DMS153 treated with DMSO at 0.1 percent for 48 hours (cell line): ENCODE data around the gene MSN.
"Not testable (repeated sequence)": the region's sequence is repeated elsewhere in the genome, so short reads cannot be mapped to it uniquely, and the experiment has no call there.

Experiments used
- DNase-seq: peaks from one replicate; lab custom pipeline; 2025; ENCODE audit not compliant: unreplicated experiment; lab: John Stamatoyannopoulos, UW

The MSN gene

DNA sequence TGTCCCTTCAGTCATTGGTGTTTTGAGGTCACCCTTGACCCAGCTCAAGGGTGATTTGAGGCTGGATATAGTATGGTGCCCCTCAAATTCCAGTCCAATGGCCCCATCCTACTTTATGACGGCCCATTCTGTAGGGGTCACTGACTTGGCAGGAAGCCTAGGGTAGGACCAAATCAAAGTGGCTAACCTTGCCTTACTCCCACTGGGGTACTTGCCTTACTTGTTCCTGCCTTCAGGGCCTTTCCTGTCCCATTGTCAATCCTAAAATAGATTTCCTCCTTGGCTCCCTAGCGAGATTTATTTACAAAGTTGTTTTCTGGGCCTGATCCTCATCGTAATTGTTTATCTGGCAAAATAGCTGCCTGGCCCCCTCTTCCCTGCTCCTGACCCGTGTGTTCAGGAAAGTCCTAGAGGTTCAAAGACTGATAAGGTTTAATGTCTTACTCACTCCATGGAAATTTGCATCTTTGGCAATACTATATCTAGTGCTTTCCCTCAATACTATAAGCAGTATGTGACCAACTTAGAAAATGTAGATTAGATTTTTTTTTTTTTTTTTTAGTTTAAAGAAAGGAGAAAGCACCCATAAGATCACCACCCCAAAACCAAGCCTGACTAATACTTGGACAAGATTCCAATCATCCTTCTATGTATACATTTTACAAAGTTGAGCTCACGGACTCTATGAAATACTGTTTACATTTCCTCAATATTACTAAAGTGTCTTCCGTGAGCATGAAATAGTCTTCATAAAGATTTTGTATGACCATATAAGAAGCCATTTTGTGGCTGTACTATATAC is 44.8 kb downstream of the MSN start:
- no peak for DNase-seq

DNA sequence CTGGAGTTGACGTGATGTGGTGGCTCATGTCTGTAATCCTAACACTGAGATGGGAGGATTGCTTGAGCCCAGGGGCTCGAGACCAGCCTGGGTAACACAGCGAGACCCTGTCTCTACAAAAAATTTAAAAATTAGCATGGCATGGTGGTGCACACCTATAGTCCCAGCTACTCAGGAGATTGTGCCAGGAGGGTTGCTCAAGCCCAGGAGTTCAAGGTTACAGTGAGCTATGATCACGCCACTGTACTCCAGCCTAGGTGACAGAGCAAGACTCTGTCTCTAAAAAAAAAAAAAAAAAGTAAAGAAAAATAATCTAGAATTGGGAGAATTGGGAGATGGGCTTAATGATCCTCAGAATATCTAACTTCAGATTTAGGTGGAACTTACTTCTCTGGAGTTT is 51.1 kb downstream of the MSN start:
- no peak for DNase-seq

DNA sequence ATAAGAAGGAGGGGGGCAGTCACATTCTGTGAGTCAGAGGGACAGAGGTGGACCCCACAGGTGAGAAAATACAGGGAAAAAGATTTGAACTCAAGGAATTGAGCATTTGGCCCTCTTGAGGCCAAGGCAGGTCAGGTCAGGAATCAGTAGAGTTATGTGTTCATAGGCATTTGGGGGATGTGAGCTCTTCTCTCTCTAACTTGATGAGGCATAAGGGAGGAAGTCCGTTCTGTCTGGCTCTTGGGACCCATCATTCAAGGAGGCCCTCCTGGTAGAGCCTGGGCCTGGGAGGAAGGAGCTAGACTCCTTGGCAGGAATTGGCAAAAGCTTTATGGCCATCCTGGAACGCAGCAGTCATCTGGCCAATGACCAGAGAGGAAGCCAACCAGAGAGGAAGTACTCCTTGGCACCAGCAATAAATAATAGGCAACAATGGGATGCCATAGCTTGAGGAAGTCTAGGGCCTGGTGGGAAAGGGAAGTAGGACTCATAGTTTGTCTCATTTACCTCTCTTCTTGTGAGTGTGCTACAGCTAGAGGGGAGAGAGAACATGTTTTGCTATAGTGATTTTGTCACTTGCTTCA is 53.0 kb downstream of the MSN start:
- DNase-seq = no peak

DNA sequence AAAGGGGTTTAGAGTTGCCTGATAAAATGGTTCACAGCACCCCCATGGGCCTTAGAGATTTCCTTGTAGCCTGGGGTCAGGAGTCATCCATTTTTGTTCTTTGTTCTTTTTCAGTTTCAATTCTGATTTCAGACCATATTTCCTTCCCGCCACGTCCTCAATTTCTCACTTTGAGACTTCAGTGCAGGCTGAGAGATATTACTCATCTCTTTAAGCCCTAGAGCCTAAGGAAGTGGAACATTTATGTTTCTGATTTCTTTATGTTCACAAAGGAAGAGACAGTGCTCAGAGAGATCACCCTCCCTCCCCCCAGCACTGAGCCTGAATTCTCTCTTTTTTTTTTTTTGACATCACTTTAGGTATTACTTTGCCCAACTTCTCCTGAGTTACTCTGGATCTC is 56.3 kb downstream of the MSN start:
- DNase-seq = no peak

DNA sequence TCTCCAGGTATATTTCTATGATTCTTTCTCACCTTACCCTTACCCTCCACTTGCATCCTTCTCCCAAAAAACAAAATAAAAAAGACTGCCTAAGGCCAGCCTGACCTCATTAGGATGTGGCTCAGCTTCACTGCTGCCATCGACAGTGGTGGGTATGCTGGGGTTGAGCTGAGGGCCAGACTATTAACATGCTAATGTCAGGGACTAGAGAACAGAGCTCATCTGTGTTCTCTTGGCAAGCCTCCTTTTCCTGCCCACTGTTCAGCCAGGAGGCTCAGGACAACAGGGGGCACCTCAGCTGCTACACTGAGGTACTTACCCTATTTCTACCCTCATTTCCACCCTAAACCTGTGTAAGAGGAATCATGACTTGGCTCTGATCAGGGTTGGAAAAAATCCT is 59.3 kb downstream of the MSN start:
- DNase-seq = no peak

DNA sequence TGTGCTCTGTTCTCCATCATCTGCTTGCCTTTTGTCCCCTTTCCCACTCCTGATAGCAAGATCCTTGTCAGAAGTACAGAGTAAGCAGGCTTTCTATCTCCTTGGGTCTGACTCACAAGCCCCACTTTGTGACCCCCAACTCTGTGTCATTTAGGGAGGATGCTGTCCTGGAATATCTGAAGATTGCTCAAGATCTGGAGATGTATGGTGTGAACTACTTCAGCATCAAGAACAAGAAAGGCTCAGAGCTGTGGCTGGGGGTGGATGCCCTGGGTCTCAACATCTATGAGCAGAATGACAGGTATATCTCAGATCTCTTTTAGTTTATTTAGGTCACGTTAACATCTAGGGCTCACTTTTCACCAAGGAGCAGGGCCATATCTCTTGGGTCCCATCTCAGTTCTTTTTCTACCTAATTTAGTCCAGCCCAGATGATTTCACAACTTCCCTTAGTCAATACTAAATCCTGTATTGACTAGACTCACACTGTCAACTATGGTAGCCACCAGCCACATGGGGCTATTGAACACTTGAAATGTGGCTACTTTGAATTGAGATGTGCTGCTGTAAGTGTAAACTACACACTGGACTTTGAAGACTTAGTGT is 64.3 kb downstream of the MSN start:
- no peak for DNase-seq

DNA sequence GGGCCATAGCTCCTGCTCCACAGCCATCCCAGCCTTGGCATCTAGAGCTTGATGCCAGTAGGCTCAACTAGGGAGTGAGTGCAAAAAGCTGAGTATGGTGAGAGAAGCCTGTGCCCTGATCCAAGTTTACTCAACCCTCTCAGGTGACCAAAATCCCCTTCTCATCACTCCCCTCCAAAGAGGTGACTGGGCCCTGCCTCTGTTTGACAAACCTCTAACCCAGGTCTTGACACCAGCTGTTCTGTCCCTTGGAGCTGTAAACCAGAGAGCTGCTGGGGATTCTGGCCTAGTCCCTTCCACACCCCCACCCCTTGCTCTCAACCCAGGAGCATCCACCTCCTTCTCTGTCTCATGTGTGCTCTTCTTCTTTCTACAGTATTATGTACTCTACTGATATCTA is 73.5 kb downstream of the MSN start:
- DNase-seq = no peak

DNA sequence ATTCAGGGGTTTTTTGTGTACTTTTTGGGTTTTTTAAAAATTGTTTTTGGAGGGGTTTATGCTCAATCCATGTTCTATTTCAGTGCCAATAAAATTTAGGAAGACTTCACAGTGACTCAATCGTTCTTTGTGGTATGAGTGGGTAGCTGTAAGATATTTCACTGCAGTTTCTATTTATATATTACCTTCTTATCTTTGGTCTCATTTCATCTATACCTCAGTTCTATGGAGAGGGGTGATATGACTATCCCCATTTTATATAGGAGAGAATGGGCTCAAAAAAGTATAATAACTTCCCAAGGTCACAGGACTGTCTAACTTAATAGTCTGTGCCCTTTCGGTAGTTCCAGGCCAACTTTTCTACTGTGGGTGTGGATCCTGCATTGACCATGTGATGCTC is 74.4 kb downstream of the MSN start:
- DNase-seq = no peak

DNA sequence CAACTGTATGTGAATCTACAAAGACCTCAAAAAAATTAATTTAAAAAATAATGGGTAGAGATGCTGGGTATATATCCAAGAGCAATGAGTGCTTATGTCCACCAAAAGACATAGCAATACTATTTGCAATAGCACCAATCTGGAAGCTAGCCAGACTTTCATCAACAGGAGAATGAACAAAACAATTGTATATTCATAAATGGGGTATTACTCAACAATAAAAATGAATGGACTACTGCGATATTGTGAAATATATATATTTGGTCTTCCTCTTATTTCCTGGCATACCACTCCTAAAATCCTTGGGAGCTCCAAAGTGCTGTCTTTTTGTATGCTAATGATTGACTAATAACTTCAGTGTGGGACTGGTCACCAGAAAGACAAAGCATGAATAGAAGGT is 77.5 kb downstream of the MSN start:
- no peak for DNase-seq

DNA sequence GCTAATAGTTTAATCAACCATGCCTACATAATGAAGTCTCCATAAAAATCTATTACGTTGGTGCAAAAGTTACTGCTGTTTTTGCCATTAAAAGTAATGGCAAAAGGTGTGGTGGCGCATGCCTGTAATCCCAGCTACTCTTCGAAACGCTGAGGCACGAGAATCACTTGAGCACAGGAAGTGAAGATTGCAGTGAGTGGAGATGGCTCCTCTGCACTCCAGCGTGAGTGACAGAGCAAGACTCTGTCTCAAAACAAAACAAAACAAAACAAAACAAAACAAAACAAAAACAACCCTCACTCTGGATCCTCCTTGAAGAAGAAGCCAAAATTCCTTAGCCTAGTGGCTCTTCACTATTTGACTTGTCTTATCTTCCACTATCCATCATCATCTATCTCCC is 78.0 kb downstream of the MSN start:
- no peak for DNase-seq

DNA sequence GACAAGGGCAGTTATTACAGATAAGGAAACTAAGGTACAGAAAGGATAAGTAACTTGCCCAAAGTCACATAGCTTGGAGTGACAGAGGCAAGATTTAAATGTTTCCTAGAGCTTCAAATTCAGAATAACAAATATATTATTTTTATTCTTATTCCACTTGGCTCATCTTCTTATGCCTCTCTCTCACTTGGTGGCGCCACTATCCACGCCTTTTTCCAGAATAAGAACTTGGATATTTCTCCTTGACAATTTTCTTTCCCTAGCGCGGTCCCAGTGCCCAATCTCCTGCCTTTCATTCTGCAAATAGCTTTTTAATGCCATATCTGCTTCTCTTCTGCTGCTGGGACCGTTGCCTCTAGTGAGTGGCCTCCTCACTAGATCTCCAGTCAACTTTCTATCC is 78.5 kb downstream of the MSN start:
- no peak for DNase-seq

DNA sequence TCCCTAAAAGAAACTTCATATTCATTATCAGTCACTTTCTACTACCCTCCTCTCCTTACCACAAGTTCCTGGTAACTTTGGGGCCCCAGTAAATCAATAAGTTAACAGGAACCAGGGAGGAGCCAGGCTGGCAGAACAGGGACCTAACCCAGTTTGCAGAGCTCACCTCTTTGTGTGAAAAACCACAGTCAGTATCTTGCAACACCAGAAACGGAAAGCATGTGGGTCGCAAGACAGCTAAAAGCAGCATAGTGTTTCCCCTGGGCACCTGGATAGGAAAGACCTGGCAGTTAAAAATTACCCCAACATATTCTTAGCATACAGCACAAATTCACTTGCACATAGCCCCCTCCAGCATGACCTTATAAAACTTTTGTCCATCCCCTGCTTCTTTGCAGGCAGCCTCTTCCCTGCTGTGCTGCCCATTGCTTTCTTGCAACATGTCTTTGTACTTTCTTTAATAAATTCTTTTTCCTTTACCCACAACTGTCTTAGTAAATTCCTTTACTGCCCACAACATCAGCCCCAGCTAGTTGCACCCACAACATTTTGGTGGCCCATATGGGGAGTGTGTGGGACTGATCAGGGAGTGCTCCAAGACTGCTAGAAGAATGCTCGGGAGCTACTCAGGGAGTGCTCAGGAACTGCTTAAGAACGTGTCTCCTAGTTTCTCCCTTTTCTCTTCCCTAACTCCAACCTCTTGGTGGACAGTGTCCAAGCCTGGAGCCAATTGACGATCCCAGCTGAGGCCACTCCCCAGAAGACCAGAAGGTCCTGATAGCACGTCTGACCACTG is 83.4 kb downstream of the MSN start:
- no peak for DNase-seq

DNA sequence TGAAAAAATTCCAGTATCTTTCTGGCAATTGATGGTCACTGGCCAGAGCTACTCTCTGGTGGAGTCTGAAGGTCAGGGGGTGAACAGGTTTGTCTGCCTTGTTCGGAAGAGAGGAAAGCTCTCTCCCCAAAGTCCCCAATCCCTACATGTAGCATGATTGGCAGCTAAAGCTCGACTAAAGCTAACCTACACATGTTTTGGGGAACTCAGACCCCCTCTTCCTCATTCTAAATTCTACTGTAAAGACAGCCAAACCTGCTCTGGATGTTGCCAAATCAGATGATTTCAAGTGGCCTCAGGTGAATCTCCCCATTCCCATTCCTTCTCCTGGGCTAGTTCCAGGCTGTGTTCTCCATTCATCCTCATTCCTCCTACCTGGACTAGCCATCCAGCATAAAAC is 84.1 kb downstream of the MSN start:
- no peak for DNase-seq

DNA sequence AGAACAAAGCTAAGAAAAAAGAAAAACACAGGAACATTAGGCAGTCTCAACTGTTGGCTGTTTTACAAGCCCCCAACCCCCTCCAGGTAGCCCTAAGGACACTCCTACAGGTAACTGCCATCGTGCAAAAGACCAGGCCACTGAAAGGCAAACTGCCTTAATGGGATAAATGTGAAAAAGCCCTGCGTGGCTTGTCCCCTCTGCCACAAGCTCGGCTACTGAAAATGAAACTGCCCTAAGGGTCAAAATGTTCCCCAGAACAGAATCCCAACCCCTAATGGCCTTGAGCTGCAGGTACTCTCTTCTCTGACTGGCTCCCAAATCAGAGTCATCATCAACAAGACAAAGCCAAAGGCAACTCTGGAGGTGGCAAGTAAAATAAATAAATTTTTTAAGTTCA is 84.8 kb downstream of the MSN start:
- DNase-seq = no peak

DNA sequence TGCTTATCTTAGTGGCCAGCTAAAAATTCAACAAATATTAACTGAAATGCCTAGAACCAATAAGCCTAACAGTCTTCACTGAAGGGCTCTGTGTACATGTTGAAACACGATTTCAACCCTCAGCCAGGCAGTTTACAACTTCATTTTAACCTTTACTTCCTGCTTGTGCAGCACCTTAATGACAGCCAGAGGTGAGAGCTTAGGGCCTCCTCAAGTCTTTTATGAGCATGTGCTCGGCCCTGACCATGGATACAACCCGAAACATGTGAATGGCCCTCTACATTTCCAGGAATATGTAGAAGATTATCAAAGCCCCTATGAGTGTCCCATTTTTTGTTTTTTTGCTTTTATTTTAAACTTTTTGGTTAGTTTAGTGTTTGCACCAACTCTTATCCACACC is 88.3 kb downstream of the MSN start:
- DNase-seq = peak; percentile 1

DNA sequence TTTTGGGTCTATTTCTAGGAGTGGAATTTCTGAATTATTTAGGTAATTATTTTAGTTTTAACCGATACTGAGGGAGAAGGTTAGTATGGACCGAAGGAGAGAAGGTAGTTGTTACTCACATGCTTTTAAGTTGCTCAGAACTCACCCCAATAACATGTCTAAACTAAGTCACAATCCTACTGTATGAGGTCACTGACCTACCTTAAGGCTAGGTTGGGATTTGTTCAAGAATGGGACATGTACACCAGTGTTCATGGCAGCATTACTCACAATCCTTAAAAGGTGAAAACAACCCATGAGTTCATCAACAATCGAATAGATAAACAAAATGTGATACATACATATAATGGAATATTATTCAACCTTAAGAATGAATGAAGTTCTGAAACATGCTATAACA is 90.5 kb downstream of the MSN start:
- DNase-seq = no peak

DNA sequence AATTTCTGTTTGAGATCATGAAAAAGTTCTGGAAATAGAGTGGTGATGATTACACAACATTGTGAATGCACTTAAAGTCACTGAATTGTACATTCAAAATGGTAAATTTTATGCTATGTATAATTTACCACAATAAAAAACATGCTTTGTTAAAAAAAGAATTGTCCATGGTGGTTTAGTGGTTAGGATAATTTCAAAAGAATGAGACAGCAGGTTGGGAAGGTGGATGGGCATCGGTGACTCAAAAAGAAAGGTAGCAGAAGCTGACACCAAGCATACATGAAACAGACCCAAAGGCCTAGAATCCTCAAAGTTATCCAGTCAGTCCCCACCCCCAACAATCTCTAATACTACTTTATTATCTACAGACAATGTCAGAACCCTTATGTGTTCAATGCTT is 91.1 kb downstream of the MSN start:
- DNase-seq = no peak

DNA sequence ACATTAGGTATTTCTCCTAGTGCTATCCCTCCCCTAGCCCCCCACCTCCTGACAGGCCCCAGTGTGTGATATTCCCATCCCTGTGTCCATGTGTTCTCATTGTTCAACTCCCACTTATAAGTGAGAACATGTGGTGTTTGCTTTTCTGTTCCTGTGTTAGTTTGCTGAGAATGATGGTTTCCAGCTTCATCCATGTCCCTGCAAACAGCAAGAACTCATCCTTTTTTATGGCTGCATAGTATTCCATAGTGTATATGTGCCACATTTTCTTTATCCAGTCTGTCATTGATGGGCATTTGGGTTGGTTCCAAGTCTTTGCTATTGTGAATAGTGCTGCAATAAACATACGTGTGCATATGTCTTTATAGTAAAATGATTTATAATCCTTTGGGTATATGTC is 92.1 kb downstream of the MSN start:
- not testable (repeated sequence) for DNase-seq

DNA sequence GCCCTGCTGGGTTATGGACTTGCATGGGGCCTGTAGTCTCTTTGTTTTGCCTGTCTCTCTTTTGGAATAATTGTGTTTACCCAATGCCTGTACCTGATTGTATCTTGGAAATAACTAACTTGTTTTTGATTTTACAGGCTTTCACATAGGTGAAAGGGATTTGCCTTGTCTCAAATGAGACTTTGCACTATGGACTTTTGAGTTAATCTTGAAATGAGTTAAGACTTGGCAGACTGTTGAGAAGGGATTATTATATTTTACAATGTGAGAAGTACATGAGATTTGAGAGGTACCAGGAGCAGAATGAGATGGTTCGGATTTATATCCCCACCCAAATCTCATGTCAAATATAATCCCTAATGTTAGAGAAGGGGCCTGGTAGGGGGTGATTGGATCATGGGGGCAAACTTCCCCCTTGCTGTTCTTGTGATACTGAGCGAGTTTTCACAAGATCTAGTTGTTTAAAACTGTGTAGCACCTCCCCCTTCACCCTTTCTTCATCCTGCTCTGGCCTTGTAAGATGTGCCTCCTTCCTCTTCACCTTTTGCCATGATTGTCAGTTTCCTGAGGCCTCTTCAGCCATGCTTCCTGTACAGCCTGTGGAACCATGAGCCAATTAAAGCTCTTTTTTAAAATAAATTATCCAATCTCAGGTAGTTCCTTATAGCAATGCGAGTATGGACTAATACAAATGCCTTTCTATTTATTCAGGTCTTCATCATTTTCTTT is 102.3 kb downstream of the MSN start:
- no peak for DNase-seq

DNA sequence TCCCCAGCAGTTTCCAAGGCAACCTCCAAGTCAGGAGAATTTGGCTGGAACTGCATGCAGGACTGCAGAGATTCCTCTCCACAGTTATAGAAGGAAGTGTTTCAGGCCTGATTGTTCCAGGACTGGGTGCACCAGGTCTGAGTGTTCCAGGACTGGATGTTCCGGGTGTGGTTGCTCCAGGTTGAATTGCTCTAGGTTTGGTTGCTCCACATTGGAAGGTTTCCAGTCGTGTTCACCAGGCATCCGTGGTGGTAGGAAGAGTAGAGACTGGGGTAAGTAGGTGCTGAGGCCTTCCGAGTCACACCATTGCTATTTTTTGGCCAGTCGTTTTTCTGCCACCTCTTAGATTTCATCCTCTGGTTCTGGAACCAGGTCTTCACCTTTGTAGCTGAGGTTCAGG is 105.4 kb downstream of the MSN start:
- DNase-seq = no peak

DNA sequence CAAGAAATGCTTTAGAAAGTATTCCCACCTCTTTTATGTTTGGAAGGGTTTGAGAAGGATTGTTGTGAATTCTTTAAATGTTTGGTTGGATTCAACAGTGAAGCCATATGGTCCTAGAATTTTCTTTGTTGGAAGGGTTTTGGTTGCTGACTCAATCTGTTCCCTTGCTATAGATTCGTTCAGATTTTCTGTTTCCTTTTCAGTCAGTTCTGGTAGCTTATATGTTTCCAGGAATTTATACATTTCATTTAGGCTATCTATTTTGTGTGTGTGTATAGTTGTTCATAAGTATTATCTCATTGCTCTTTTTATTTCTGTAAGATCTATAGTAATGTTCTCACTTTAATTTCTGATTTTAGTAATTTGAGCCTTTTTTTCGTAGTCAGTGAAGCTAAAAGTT is 114.4 kb downstream of the MSN start:
- no peak for DNase-seq
